Measurements from ENCODE around the gene FAM13A. TPM values are rescaled to one million over a fixed set of nuclear protein-coding genes. Genes with fewer than 3 reads are reported as not detected.

FAM13A gene
- total RNA-seq, 1 experiment from 2014 or later: 26.7 TPM

- H3K79me2 ChIP-seq (ENCODE audit: low read depth): no peaks in the 10 kb centered on the region
- H2AFZ ChIP-seq: no peak overlapping the region
- peak; percentile 7 to 87 for DNase-seq
- H3K9me2 ChIP-seq (ENCODE audit: insufficient read depth): no peaks in the 10 kb centered on the region
- no peaks in the 10 kb centered on the region for H4K20me1 ChIP-seq (ENCODE audit: insufficient read depth)
- peak overlapping the region; percentile 52 for H3K27ac ChIP-seq
- intact Hi-C loops (cut with micrococcal nuclease; ENCODE audit: unreplicated experiment): loop anchor here (5.0 kb wide), 1 partner anchor 84 kb away; no protein-coding TSS in a partner anchor
- no peak overlapping the region for H3K4me2 ChIP-seq
- POLR2A ChIA-PET (ENCODE audit: unreplicated experiment): interaction anchor here (0.5 to 0.6 kb wide), 2 partner anchors 216 to 410 kb away, joined by 3 to 5 read pairs; no protein-coding TSS in a partner anchor
- no peaks in the 10 kb centered on the region for H3K9me3 ChIP-seq (ENCODE audit: insufficient read depth, low read depth)
- no TSS peak for BruUV-seq (replicated peaks)
- CTCF ChIA-PET: no interaction called here
- TF ChIP-seq CTCF (conservative IDR thresholded peaks at IDR 0.05): no peak
- no peaks in the 10 kb centered on the region for H3K36me3 ChIP-seq (ENCODE audit: low read depth)
- H3K4me3 ChIP-seq: no peak overlapping the region
- peaks cover 23% of the 10 kb centered on the region for H3K4me1 ChIP-seq (replicated peaks; ENCODE audit: insufficient read depth)
- H3F3A ChIP-seq (ENCODE audit: insufficient read depth, low read depth): peaks cover 5% of the 10 kb centered on the region; the same call in 1 of the 2 replicates
- no peaks in the 10 kb centered on the region for H3K27me3 ChIP-seq (ENCODE audit: insufficient read depth, low read depth)
Measured at GRCh38 chr4:88938138-88938537, 118.8 kb downstream of the FAM13A start.

- 0 out of 2 replicates have a peak overlapping the region, but pooled peaks have one; percentile 31 for H3K4me2 ChIP-seq
- H3K4me3 ChIP-seq: no peak overlapping the region
- no TSS peak for BruUV-seq (replicated peaks)
- H3K4me1 ChIP-seq (replicated peaks; ENCODE audit: insufficient read depth): peaks cover 23% of the 10 kb centered on the region
- H2AFZ ChIP-seq: no peak overlapping the region
- CTCF ChIA-PET: no interaction called here
- no peaks in the 10 kb centered on the region for H3K36me3 ChIP-seq (ENCODE audit: low read depth)
- no peaks in the 10 kb centered on the region for H3K27me3 ChIP-seq (ENCODE audit: insufficient read depth, low read depth)
- H3K9me3 ChIP-seq (ENCODE audit: insufficient read depth, low read depth): no peaks in the 10 kb centered on the region
- peak overlapping the region; percentile 52 for H3K27ac ChIP-seq
- intact Hi-C loops (cut with micrococcal nuclease; ENCODE audit: unreplicated experiment): loop anchor here (1.0 to 5.0 kb wide), 3 partner anchors 54 to 114 kb away; no protein-coding TSS in a partner anchor
- H3F3A ChIP-seq (ENCODE audit: insufficient read depth, low read depth): peaks cover 5% of the 10 kb centered on the region; the same call in 1 of the 2 replicates
- H3K9me2 ChIP-seq (ENCODE audit: insufficient read depth): no peaks in the 10 kb centered on the region
- TF ChIP-seq CTCF (conservative IDR thresholded peaks at IDR 0.05) (no peak), EZH2 (IDR thresholded peaks at IDR 0.05; ENCODE audit: low read depth) (no peak)
- DNase-seq: peak in 1 of 2 experiments; percentile 83
- POLR2A ChIA-PET (ENCODE audit: unreplicated experiment): no interaction called here
- H3K79me2 ChIP-seq (ENCODE audit: low read depth): no peaks in the 10 kb centered on the region
- H4K20me1 ChIP-seq (ENCODE audit: insufficient read depth): no peaks in the 10 kb centered on the region
Measured at GRCh38 chr4:88937081-88937480, 119.9 kb downstream of the FAM13A start.

GRCh38 chr4:88933414-88934160 lies 123.4 kb downstream of the FAM13A start:
- Histone ChIP-seq H3K4me1 (replicated peaks; ENCODE audit: insufficient read depth) (peaks cover 22% of the 10 kb centered on the region), H3K9me3 (ENCODE audit: insufficient read depth, low read depth) (no peaks in the 10 kb centered on the region), H3K79me2 (ENCODE audit: low read depth) (no peaks in the 10 kb centered on the region), H3K27ac (no peak overlapping the region), H4K20me1 (ENCODE audit: insufficient read depth) (no peaks in the 10 kb centered on the region), H2AFZ (no peak overlapping the region), H3K36me3 (ENCODE audit: low read depth) (no peaks in the 10 kb centered on the region), H3K4me3 (no peak overlapping the region), H3K27me3 (ENCODE audit: insufficient read depth, low read depth) (no peaks in the 10 kb centered on the region), H3K4me2 (no peak overlapping the region), H3F3A (ENCODE audit: insufficient read depth, low read depth) (peaks cover 5% of the 10 kb centered on the region; the same call in 1 of the 2 replicates), H3K9me2 (ENCODE audit: insufficient read depth) (no peaks in the 10 kb centered on the region)
- BruUV-seq (replicated peaks): no TSS peak
- no peak for TF ChIP-seq CTCF (conservative IDR thresholded peaks at IDR 0.05)
- DNase-seq: no peak
- POLR2A ChIA-PET (ENCODE audit: unreplicated experiment): no interaction called here
- intact Hi-C loops (cut with micrococcal nuclease; ENCODE audit: unreplicated experiment): no loop called here
- CTCF ChIA-PET: no interaction called here

Measured in PC-9 (cell line).